Esophagus muscularis mucosa (tissue), 3 donors: ENCODE measurements around the gene CPT1A.

Source experiments
- CTCF ChIP-seq, 3 experiments: fragments of 200-600 bp in 2 of 3; fragments of 450-650 bp in 1 of 3; sonication (generic) in 2 of 3; IDR thresholded peaks; one replicate each; pipeline ENCODE4 v1.5.1; 2017 to 2019; ENCODE audit warnings: antibody characterized with exemption in 3 of 3, mild to moderate bottlenecking in 2 of 3, moderate library complexity in 1 of 3
- POLR2AphosphoS5 ChIP-seq, 2 donors: sonication (generic); formaldehyde crosslinking; IDR thresholded peaks; one replicate each; pipeline ENCODE4 v1.6.1; 2017; ENCODE audit warnings: antibody characterized with exemption in 2 of 2

- no peak for TF ChIP-seq CTCF (IDR thresholded peaks at IDR 0.05)
- no peak for TF ChIP-seq POLR2AphosphoS5 (IDR thresholded peaks at IDR 0.05)
Observed at GRCh38 chr11:68816917-68817419, 24.7 kb downstream of the CPT1A start.
